CD4-positive, alpha-beta T cell treated with Interleukin-15 for 4 hours (primary cell): ENCODE data around the gene S100A1.
"Not testable (repeated sequence)": the region's sequence is repeated elsewhere in the genome, so short reads cannot be mapped to it uniquely, and the experiment has no call there.

Experiments
- DNase-seq: peaks from one replicate; pipeline ENCODE4 v3.0.0-alpha.2; 2020; ENCODE audit warnings: low spot score

The S100A1 gene

DNA sequence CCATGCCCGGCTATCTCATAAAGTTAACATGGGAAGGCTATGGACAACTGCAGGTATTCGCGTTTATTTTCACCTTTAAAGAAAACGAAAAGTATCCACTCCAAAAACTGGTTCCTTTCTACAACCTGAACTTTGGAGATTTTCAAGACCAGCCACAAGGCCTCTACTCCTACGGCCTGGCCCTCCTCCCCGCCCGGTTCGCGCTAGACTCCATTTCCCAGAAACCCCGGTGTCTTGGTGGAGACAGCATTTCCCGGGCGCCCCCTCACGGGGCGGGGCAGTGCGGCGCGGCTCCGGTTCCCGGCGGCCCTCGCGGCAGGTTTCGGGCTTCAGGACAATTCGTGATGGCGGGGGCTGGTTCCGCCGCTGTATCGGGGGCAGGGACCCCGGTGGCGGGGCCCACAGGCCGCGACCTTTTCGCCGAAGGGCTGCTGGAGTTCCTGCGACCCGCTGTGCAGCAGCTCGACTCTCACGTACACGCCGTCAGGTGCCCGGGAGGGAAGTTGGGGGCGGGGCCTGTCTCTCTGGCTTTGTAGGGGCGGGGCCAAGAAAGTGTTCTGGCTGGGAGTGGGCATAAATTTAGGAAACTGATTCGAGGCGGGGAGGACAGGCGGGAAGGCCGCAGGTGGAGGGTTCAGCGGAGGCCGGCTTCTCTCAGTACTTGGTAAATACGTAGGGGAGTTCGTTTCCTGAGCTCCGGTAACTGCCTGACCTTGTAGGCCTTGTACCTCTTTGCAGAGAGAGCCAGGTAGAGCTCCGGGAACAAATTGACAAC is 30.4 kb downstream of the S100A1 start, which contains the start of gene SNAPIN:
Gene SNAPIN (plus strand): TSS at position 304 of the 775 bp plus-strand sequence. CDS start 41 bp downstream, at position 345.
- DNase-seq = peak; percentile 89

DNA sequence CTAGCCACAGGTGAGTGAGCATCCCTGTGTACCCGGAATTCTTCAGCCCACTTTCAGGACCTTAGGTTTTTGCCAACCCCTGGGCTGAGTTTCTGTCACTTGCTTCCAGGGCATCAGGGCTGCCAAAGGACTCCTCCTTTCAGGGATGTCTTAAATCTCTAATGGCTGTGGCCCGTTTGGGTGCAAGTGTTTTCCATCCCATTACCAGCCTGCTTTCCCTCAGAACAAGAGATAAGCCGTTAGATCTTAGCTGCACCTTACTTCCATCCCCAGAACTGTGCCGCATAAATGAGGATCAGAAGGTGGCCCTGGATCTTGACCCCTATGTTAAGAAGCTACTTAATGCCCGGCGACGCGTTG is 30.9 kb downstream of the S100A1 start:
- no peak for DNase-seq

DNA sequence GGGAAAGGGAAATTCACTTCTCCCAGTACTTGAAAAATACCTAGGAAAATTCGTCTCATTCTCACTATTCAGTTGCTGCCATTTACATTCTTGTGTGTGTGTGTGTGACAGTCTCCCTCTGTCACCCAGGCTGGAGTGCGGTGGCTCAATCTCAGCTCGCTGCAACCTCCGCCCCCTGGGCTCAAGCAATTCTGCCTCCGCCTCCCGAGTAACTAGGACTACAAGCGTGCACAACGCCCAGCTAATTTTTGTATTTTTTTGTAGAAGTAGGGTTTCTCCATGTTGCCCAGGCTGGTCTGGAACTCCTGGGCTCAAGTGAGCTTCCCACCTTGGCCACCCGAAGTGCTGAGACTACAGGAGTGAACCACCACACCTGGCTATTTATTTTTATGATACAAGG is 31.4 kb downstream of the S100A1 start:
- DNase-seq = no peak

DNA sequence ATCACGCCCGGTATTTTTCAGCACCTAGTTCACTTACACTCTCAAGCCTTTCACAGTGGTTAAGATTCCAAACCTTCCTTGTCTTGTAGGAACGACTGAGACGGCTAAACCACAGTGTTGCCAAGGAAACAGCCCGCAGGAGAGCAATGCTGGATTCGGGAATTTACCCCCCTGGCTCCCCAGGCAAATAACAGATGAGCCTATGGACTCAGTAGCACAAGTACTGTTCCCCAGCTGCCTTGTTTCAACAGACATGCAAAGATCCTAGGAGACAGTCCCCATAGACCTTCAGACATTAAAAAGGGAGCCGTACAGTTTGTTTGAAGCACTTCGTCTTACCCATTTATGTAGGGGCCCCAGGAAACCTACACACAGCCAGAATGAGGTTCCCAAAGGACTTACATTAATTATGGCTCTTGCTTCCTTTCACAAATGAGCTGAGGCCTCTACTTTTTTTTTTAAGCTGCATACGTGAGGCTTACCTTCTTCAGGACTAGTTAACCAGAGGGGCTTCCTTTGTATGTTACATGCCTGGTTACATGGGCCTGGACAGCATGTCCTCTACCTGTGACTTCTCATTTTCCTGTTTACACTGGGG is 33.0 kb downstream of the S100A1 start:
- DNase-seq = no peak

DNA sequence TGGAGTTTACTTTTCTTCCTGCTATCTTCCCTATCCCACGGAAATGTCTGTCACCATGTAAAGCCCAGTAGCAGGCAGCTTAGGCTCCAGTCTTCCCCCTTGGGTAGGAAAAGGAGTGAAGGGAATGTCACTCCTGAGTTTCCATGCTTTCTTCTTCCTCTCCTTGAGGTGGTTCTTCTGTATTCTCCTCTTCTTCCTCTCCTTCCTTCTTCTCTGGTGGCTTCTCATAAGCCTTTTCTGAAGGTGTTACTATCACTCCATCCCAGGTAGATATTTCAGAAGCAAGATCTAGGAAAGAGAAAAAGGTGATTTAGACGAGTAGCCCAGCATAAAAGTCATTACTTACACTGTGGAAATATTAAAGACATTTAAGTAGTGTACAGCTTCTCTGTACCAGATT is 34.0 kb downstream of the S100A1 start:
- DNase-seq = no peak

DNA sequence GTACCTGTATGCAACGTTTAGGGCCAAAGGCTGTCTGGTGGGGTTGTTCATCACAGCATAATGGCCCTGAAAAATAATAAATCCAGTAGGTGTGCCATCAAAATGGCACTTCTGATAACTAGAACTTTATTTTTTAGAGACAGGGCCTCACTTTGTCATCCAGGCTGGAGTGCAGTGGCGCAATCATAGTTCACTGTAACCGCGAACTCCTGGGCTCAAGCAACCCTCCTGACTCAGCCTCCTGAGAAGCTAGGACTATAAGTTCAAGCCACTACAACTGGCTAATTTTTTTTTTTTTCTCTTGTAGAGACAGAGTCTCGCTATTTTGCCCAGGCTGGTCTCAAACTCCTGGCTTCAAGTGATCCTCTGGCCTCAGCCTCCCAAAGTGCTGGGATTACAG is 35.0 kb downstream of the S100A1 start:
- DNase-seq = no peak

DNA sequence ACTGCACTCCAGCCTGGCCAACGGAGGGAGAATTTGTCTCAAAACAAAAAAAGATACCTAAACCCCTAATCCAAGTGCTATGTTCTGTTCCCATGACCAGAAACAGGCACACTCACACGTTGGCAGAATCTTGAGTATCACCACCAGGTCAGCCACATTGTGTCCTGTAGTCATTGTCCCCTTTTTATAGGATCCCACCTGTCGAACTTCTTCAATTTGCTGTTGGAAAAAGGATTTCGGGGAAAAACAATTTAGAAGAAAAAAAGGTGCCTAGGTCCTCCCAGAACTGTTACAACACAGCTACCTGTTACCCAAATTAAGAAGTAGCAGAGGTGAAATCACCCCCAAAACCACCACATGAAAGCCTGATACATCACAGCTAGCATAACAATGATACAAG is 39.2 kb downstream of the S100A1 start:
- no peak for DNase-seq

DNA sequence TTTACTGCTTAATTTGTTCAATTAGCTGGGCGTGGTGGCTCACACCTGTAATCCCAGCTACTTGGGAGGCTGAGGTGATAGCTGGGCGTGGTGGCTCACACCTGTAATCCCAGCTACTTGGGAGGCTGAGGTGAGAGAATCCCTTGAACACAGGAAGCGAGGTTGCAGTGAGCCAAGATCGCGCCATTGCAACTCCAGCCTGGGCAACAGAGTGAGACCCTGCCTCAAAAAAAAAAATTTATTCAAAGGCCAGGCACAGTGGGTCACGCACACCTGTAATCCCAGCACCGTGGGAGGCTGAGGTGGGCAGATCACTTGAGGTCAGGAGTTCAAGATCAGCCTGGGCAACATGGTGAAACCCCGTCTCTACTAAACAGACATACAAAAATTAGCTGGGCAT is 40.4 kb downstream of the S100A1 start:
- DNase-seq = not testable (repeated sequence)

DNA sequence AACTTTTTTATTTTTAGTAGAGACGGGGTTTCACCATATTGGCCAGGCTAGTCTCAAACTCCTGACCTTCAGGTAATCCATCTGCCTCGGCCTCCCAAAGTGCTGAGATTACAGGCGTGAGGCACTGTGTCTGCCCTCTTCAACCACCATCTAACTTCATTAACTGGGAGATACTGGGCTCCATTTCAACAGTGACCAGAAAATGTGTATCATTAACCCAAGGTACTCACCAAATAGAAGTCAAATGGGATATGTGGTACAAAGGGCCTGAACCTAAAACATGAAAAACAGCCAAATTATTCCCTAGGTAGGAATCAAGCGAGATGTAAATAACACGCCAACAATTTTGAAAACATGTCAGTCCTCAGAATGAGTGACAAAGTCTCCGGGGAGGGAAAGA is 41.4 kb downstream of the S100A1 start:
- DNase-seq = no peak

DNA sequence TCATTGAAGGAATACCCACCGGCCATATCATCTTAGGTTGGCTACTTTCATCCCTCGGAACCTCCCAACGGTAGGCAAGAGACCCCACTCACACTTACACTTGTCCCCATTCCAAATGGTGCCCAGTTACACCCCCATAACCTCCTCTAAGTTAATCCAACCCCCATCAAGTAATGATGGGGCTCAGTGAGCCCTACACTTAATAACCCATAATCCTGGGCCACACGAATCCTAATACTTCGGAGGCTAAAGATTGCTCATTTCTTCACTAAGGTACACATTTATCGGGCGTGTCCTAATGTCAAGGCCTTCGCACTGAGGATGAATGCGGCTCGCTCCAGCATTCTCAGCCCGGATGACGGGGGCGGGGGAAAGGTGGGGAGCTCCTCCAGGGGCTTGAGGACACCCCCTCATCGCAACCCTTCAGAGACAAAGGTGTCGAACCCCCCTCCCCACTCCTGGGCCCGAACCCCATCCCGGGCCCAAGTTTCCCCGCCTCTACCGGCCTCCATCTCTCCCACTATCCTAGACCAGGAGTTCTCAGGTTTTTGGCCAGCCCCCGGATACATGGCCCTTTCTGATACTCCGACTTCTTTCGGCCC is 42.1 kb downstream of the S100A1 start:
- DNase-seq = no peak

DNA sequence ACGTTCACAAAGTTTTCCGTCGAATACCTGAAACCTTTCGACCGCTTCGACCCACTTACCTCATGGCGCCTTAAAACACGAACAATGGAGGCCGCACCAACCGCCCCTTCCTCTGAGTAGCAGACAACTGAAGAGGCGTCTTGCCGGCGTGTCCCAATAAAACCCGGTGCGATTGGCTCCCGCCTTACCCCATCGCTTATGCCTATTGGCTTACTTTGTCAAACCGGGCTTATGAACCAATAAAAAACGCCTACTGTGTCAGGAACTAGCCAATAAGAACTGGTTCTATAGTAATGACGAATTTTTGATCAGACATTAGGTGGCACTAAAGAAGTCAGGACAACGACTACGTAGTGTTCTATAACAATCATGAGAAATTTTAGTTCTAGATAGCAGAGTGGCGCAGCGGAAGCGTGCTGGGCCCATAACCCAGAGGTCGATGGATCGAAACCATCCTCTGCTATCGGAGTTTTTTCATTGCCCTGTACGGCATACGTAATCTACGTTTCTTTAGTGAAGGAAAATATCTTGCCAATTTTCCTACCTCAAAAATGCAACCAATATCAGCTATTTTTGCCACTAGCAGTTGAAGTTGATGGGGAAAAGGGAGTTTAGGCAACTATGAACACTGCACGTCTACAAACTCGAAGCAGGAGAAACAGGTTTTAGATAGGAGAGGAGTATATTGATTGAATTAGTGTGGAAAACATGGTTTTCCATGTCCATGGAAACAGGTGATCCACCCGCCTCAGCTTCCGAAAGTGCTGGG is 42.8 kb downstream of the S100A1 start, which contains the start of gene ILF2:
Gene ILF2 (minus strand): TSS at position 135 of the 769 bp plus-strand sequence. CDS start 71 bp downstream, at position 64.
- DNase-seq = peak; percentile 99

DNA sequence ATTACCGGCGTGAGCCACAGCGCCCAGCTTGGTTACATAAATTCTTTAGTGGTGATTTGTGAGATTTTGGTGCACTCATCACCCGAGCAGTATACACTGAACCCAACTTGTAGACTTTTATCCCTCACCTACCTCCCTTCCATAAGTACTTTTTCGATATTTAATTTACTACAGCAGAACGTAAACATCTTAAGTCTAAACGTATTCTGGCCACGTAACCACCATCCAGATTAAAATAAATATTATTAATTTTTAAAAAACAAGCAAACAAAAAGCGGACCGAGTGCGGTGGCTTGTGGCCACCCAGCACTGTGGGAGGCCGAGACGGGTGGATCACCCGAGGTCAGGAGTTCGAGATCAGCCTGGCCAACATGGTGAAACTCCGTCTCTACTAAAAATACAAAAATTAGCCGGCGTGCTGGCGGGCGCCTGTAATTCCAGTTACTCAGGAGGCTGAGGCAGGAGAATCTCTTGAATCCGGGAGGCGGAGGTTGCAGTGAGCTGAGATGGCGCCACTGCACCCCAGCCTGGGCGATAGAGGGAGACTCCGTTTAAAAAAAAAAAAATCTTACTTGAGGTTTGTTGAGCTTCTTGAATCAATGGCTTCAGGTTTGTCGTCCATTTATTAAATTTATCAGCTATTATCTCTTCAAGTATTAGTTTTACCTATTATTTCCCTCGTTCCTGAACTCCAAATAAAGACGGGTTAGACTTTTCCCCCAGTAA is 43.6 kb downstream of the S100A1 start:
- DNase-seq = peak; percentile 50

DNA sequence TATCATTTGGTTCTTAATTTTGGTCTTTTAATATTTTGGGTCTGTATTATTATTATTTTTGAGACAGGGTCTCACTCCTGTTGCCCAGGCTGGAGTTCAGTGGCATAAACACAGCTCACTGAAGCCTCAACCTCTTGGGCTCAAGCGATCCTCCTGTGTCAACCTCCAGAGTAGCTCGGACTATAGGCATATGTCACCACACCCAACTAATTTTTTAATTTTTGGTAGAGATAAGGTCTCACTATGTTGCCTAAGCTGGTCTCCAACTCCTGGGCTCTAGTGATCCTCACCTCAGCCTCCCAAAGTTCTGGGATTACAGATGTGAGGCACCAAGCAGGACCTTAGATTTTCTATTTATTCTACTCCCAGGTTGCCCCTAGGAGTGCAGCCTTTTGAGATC is 45.3 kb downstream of the S100A1 start:
- no peak for DNase-seq

DNA sequence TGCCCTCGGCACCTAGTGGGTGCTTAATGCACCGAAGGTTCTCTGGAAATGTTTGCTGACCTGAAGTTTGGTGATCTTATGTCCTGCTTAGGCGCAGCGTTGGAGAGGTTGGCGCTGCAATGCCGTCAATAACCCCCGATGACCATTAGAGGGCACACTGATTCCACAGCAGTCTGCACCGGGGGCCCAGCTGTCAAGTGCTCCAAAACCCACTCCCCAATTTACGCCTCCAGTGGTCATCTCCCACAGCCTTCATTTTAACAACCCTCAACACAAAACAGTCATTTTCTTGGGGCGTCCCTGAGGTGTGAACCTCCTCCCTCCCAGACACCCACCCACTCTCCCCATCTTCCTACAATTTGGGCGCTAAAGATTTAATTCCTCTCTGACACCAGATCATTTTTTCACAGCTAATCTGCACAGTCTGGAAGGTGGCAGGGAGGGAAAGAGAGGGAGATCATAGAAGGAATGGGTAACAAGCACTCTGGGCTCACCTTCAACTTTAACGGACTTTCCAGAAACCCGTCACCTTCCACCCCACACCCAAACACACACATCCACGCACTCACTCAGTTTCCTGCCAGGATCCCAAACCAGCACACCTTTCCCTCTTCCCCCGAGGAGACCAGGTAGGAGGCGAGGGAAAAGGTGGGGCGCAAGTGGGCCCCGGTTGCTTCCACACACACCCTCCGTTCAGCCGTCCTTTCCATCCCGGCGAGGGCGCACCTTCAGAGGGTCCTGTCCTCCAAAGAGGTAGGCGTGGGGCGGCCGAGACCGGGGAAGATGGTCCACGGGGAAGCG is 49.7 kb downstream of the S100A1 start:
- DNase-seq = peak; percentile 42

DNA sequence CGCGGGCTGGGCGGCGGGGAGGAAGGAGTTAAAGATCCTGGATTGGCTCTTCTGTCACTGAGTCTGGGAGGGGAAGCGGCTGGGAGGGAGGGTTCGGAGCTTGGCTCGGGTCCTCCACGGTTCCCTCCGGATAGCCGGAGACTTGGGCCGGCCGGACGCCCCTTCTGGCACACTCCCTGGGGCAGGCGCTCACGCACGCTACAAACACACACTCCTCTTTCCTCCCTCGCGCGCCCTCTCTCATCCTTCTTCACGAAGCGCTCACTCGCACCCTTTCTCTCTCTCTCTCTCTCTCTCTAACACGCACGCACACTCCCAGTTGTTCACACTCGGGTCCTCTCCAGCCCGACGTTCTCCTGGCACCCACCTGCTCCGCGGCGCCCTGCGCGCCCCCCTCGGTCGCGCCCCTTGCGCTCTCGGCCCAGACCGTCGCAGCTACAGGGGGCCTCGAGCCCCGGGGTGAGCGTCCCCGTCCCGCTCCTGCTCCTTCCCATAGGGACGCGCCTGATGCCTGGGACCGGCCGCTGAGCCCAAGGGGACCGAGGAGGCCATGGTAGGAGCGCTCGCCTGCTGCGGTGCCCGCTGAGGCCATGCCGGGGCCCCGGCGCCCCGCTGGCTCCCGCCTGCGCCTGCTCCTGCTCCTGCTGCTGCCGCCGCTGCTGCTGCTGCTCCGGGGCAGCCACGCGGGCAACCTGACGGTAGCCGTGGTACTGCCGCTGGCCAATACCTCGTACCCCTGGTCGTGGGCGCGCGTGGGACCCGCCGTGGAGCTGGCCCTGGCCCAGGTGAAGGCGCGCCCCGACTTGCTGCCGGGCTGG is 50.5 kb downstream of the S100A1 start, which contains the start of gene NPR1:
Gene NPR1 (plus strand): TSS at position 170 of the 818 bp plus-strand sequence. CDS start 421 bp downstream, at position 591.
- no peak for DNase-seq

DNA sequence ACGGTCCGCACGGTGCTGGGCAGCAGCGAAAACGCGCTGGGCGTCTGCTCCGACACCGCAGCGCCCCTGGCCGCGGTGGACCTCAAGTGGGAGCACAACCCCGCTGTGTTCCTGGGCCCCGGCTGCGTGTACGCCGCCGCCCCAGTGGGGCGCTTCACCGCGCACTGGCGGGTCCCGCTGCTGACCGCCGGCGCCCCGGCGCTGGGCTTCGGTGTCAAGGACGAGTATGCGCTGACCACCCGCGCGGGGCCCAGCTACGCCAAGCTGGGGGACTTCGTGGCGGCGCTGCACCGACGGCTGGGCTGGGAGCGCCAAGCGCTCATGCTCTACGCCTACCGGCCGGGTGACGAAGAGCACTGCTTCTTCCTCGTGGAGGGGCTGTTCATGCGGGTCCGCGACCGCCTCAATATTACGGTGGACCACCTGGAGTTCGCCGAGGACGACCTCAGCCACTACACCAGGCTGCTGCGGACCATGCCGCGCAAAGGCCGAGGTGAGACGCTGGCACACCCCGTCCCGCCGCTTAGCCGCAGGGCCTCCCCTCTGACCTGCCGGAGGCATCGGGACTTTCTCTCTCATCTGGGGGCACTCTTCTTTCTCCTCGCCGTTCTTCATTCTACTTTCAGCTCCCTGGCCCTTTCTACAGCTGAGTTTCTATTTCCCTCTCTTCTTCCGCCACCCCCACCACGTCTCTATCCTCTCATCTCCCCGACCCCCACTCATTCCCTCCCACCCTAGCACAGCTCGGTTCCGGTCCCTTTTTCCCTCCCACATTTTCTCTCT is 51.3 kb downstream of the S100A1 start:
- DNase-seq = peak; percentile 9

DNA sequence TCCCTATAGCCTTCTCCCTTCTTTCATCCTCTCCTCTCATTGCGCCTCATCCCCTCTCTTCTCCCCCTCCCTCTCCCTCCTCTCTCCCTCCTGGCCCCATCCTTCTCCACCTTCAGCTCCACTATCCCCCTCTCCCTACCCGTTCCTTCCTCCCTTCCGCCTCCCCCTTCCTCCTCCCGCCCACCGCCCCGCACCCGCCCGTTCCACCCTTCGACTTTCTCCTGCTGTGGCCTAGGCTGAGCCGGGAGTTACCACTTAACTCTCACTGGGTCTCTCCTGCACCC is 51.8 kb downstream of the S100A1 start:
- DNase-seq = no peak
